Mucosa of descending colon (tissue), 3 donors: Measurements from ENCODE around the gene PDGFD. TPM values are rescaled to one million over a fixed set of nuclear protein-coding genes. Genes with fewer than 3 reads are reported as not detected.

Experiments
- ATAC-seq: fragments of 200-7000 bp; cut with Tn5 transposase; one replicate; pipeline ENCODE4 v1.9.1; 2020; ENCODE audit warnings: mild to moderate bottlenecking, moderate library complexity
- DNase-seq, 3 donors: peaks; one replicate each; pipeline ENCODE4 v3.0.0-alpha.2; 2020
- H3K36me3 ChIP-seq: fragments of 200-600 bp; one replicate; pipeline ENCODE4 v1.8.0; 2021; ENCODE audit warnings: low read depth, mild to moderate bottlenecking
- H3K4me1 ChIP-seq: fragments of 200-600 bp; one replicate; pipeline ENCODE4 v1.8.0; 2021; ENCODE audit warnings: low read depth, mild to moderate bottlenecking
- H3K4me3 ChIP-seq: fragments of 200-600 bp; one replicate; pipeline ENCODE4 v1.8.0; 2021; ENCODE audit warnings: mild to moderate bottlenecking
- H3K9me3 ChIP-seq: fragments of 200-600 bp; one replicate; pipeline ENCODE4 v1.8.0; 2021; ENCODE audit warnings: mild to moderate bottlenecking
- CTCF ChIP-seq: fragments of 200-600 bp; IDR thresholded peaks from one replicate; pipeline ENCODE4 v1.8.0; 2022; ENCODE audit warnings: antibody characterized with exemption, mild to moderate bottlenecking
- intact Hi-C, 2 donors: fragments of 100-400 bp; cut with DNase I in 1 of 2; cut with micrococcal nuclease in 1 of 2; formaldehyde crosslinking; loops; one replicate each; pipeline versions ENCODE4 v1.11.0 to v1.11.1; 2022; cut with DNase I, micrococcal nuclease
- total RNA-seq, 3 donors: library from RNA; stranded (reverse); fragmentation: NEBNext Ultra II Directional in 2 of 3; extraction: Animal tissue kit (Norgen Biotek cat#: 25700) in 2 of 3; gene quantifications; one replicate each; pipeline versions ENCODE4 v1.2.1 to v1.2.4, GENCODE V29; 2021 to 2023
- donor health status: DM: no; HTN: no; CAD: no; lungs with moderate emphysema.
- donor health status: DM: no; HTN: no; CAD: no.
- donor health status: DM: no; HTN: yes; CAD: no.

The PDGFD gene
- total RNA-seq, 3 donors from 2014 or later: 3.4 to 6.9 (median 5.7) TPM

GRCh38 chr11:104041792-104042191 is 122.2 kb downstream of the PDGFD start:
- no peaks in the 10 kb centered on the region for H3K36me3 ChIP-seq
- TF ChIP-seq CTCF: no peak
- no peaks in the 10 kb centered on the region for H3K9me3 ChIP-seq
- no peak overlapping the region for H3K4me3 ChIP-seq
- ATAC-seq (no peak), DNase-seq (no peak)
- intact Hi-C loops: no loop called here
- no peaks in the 10 kb centered on the region for H3K4me1 ChIP-seq

GRCh38 chr11:104036995-104037394 is 127.0 kb downstream of the PDGFD start:
- TF ChIP-seq CTCF: no peak
- DNase-seq (peak in 1 of 3 donors; percentile 41), ATAC-seq (no peak)
- Histone ChIP-seq H3K4me3 (no peak overlapping the region), H3K36me3 (no peaks in the 10 kb centered on the region), H3K4me1 (no peaks in the 10 kb centered on the region), H3K9me3 (no peaks in the 10 kb centered on the region)
- intact Hi-C loops: no loop called here

- Histone ChIP-seq H3K9me3 (no peaks in the 10 kb centered on the region), H3K36me3 (no peaks in the 10 kb centered on the region), H3K4me1 (no peaks in the 10 kb centered on the region), H3K4me3 (no peak within 1 kb of the TSS)
- TF ChIP-seq CTCF: no peak
- intact Hi-C loops: no loop called here
- no peak for ATAC-seq
- no peak for DNase-seq
Observed at GRCh38 chr11:104036588-104036987, 127.4 kb downstream of the PDGFD start, which contains the start of gene DDI1. DDI1 (plus strand) TSS chr11:104036640; CDS start chr11:104036823, 183 bp downstream.

- no peak for TF ChIP-seq CTCF
- H3K9me3 ChIP-seq: no peaks in the 10 kb centered on the region
- no peak overlapping the region for H3K4me3 ChIP-seq
- DNase-seq (no peak), ATAC-seq (no peak)
- H3K4me1 ChIP-seq: no peaks in the 10 kb centered on the region
- H3K36me3 ChIP-seq: no peaks in the 10 kb centered on the region
- intact Hi-C loops: no loop called here
Observed at GRCh38 chr11:104033561-104033960, 130.4 kb downstream of the PDGFD start.

GRCh38 chr11:104033134-104033533 is 130.8 kb downstream of the PDGFD start:
- Histone ChIP-seq H3K36me3 (no peaks in the 10 kb centered on the region), H3K9me3 (no peaks in the 10 kb centered on the region), H3K4me1 (no peaks in the 10 kb centered on the region), H3K4me3 (no peak overlapping the region)
- intact Hi-C loops: no loop called here
- ATAC-seq (peak; percentile 46), DNase-seq (peak in 1 of 3 donors; percentile 10)
- no peak for TF ChIP-seq CTCF
